ENCODE measurements around the gene CAMSAP1.

CAMSAP1 gene

GRCh38 chr9:135764731-135765130 is 142.6 kb downstream of the CAMSAP1 start:
- FAIRE-seq (no peak), DNase-seq (ENCODE audit: insufficient read length, low spot score) (no peak)
- TF ChIP-seq CTCF (IDR thresholded peaks at IDR 0.05; ENCODE audit: insufficient read depth, missing control alignments), result no peak

- no peak for DNase-seq (ENCODE audit: insufficient read length, low spot score)
- FAIRE-seq, result no peak
- no peak for TF ChIP-seq CTCF (IDR thresholded peaks at IDR 0.05; ENCODE audit: insufficient read depth, missing control alignments)
Measured at GRCh38 chr9:135763716-135764446, 143.5 kb downstream of the CAMSAP1 start.

GRCh38 chr9:135762921-135763320 is 144.4 kb downstream of the CAMSAP1 start:
- DNase-seq (ENCODE audit: insufficient read length, low spot score) (no peak), FAIRE-seq (no peak)
- no peak for TF ChIP-seq CTCF (IDR thresholded peaks at IDR 0.05; ENCODE audit: insufficient read depth, missing control alignments)

- TF ChIP-seq CTCF (IDR thresholded peaks at IDR 0.05; ENCODE audit: insufficient read depth, missing control alignments), result no peak
- DNase-seq (ENCODE audit: insufficient read length, low spot score) (no peak), FAIRE-seq (no peak)
Measured at GRCh38 chr9:135761845-135762168, 145.5 kb downstream of the CAMSAP1 start.

GRCh38 chr9:135761150-135761844 is 146.0 kb downstream of the CAMSAP1 start:
- FAIRE-seq (no peak), DNase-seq (ENCODE audit: insufficient read length, low spot score) (no peak)
- no peak for TF ChIP-seq CTCF (IDR thresholded peaks at IDR 0.05; ENCODE audit: insufficient read depth, missing control alignments)

GRCh38 chr9:135760465-135760864 is 146.9 kb downstream of the CAMSAP1 start:
- no peak for DNase-seq (ENCODE audit: insufficient read length, low spot score)
- no peak for FAIRE-seq
- no peak for TF ChIP-seq CTCF (IDR thresholded peaks at IDR 0.05; ENCODE audit: insufficient read depth, missing control alignments)

GRCh38 chr9:135759676-135760300 is 147.6 kb downstream of the CAMSAP1 start:
- DNase-seq (ENCODE audit: insufficient read length, low spot score), result no peak
- no peak for FAIRE-seq
- no peak for TF ChIP-seq CTCF (IDR thresholded peaks at IDR 0.05; ENCODE audit: insufficient read depth, missing control alignments)
